ENCODE data around the gene ZNF587.
A peak's percentile ranks its signal among the peaks of the same experiment; 100 is the strongest.
"Not testable (repeated sequence)": the region's sequence is repeated elsewhere in the genome, so short reads cannot be mapped to it uniquely, and the experiment has no call there.

Gene ZNF587

DNA sequence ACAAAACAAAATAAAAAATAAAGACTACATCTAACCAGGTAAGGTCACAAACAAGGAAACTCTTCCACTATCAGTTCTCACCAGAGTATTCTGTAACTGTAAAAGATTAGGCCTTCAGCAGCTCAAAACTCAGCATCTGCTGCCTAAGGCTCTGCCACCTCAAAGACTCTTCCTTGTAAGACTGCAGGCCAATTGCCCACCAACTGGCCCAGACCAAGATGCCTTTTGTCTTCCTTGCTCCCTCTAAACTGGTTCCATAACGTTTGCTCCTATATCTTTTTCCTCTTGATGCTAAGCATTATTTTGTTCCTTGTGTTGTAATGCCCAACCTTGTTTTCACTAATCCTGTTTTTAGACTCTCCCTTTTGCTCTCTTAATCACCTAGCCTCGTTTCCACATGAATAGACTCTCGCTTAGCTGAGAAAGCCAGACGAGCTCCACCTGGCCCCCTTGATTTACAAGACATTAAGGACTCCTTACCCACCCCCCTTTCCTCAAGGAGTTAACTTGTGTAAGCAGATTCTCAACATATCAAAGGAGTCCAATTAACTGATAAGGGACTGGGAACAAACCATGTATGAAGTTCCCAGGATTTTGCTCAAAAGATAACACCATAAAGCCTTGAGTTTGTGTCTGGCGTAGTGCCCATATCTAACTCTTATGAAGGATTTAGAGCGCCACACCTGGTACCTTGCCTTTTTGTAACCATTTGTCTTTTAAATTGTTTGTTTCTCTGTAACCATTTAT, 37.7 kb downstream of the ZNF587 start:
- DNase-seq (ENCODE audit: low spot score), result no peak

DNA sequence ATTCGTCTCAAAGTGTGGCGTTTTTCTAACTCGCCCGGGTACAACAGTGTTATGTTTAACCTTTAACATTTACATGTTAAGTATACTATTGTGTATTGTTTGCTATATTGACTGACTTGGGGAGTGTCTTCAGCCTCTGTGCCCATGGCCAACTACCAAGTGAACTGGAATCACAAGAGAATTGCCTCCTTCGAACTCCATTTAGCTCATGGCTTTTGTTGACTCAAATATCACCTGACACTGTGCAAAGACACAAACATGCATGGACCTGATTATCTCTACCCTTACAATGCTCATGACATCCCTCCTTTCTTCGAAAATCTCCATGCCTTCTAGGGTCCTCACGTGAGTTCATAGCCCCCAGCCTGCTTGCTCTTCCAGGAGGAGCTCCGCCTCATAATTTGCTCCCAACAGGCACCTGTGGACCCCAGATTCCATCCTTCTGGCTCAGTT, 38.5 kb downstream of the ZNF587 start:
- no peak for DNase-seq (ENCODE audit: low spot score)

DNA sequence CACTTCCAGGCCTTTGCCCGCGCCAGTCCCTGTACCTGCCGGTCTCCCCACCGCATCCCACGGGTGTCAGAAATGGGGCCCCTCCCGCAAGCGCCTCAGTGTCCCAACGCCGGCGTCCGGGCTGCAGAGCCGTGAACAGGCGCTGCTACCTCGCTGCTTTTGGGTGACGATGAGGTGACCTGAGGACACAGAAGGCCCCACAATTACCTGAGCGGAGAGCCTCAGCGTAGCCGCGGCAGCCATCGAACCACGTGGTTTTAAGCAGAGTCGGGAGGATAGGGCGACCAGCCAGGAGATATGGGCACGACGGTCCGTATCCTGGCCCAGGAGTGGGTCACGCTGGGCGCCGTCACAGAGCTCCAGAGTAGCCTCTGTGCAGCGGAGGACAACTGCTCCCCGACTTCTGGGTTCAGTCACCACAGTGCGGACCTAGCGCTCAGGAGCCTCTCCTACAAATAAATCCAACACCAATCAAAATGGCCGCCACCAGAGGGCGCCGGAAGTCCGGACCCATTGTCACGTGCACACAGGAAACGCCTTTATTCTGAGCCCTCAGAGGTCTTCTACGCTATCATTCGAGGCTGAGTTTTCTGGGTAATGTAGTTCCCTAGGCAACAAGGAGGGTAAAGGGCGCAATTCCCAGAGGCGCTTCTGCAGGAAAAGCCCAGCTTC, 39.0 kb downstream of the ZNF587 start, which contains the start of gene ZNF814:
Gene ZNF814 (minus strand): TSS at position 478 of the 672 bp plus-strand sequence. CDS start 235 bp downstream, at position 243.
- peak; percentile 73 for DNase-seq (ENCODE audit: low spot score)

DNA sequence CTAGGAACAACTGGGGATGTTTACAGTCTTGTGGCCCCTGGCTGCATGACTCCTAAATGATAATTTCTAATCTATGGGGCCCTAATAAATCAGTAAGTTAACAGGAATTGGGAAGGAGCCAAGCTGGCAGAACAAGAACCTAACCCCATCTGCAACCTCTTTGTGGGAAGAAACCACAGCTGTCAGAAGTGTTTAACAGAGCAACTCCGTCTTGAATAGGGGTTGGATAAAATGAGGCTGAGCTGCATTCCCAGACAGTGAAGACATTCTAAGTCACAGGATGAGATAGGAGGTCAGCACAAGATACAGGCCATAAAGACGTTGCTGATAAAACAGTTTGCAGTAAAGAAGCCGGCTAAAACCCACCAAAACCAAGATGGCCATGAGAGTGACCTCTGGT, 41.0 kb downstream of the ZNF587 start:
- not testable (repeated sequence) for DNase-seq (ENCODE audit: low spot score)

DNA sequence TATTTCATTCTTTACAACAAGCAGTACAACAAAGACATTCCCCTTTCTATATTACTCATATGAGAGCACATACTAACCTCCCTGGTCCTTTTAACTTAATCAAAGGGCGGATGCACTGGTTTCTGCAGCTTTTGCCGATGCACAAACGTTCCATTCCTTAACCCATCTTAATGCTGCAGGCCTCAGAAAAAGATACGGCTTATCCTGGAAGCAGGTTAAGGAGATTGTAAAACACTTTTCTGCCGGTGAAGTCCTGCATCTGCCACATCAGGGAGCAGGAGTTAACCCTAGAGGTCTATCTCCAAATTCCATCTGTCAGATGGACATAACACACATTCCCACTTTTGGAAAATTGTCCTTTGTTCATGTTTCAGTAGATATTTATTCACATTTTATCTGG, 50.7 kb downstream of the ZNF587 start:
- no peak for DNase-seq (ENCODE audit: low spot score)

DNA sequence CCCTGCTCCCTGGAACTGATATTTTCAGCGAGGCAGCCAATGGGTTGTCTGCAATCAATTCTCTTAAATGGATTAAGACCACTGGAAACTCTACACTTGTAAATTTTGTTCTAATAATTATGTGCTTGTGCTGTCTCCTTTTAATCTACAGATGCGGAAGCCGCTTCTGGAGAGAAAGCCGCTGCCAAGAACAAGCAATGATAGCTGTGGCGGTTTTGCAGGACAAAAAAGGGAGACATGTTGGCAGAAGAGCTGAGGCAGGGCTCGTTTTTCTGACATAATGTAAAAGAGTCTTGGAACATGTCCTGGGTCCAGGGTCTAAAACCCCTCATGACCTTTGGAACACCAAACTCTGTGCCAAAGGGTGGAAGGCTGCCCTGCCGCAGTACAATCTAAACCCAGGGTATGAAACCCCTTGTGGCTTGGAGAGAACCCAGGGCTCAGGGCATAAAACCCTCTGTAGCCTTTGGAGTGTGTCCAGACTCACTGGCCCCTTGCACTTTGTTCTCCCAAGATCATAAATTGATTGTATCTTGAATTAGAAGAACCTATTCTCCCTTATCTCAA, 54.0 kb downstream of the ZNF587 start:
- no peak for DNase-seq (ENCODE audit: low spot score)

DNA sequence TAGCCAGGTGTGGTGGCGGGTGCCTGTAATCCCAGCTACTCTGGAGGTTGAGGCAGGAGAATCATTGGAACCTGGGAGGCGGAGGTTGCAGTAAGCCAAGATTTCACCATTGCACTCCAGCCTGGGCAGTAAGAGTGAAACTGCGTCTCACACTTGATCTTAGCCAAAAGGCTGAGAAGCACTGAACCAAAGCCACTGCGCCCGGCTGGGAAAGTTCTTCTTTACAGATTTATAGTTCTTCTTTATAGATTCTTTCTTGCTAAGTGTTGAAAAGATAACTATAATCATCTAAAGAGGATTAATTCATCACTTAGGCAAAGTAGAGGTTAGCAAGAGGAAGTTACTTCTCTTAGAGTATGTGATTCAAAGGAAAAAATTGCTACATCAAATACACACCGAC, 55.6 kb downstream of the ZNF587 start:
- no peak for DNase-seq (ENCODE audit: low spot score)

DNA sequence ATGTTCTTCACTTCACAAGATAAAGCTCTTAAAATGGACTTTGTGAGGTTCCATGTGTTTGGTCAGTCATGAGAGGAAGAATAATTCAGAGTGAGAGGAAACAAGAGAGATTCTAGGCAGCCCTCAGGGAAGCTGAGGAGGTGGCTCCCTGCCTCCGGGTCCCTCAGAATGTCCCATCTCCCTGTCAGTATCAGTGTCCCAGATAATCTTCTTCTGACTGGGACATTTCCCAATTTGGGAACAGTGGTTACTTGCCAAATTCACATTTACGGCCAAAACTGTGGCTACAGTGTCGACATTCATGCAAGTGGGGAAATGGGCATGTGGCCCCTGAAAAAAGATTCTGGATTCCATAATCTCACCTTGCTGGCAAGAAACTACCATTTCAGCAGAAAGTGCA, 57.7 kb downstream of the ZNF587 start:
- DNase-seq (ENCODE audit: low spot score), result no peak

DNA sequence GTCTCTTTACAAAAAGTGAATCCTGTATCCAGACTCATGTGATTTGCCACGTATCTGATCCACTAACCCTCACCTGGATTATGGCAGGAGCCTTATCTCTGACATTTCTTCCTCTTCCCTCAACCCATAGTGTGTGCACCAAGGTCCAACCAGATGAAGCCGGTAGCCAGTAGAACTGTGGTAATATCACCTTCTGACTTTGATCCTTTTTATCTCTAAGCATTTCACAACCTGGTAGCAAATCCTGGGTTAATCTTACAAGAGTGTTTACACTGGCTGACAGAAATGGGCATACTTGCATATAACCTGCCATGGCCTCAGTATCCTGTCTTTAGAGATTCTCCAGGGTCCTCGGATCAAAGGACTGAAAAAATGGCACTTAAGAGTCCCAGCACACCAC, 64.9 kb downstream of the ZNF587 start:
- DNase-seq (ENCODE audit: low spot score), result no peak
